ENCODE results near the gene MLLT3.

The MLLT3 gene

GRCh38 chr9:20512106-20512505 lies 110.2 kb downstream of the MLLT3 start:
- H3K79me2 ChIP-seq (ENCODE audit: low read length) = peaks cover 27% of the 10 kb centered on the region
- no peaks in the 10 kb centered on the region for H3K27me3 ChIP-seq (replicated peaks; ENCODE audit: insufficient read depth, low read length)
- H3K36me3 ChIP-seq (replicated peaks; ENCODE audit: insufficient read depth, low read length) = no peaks in the 10 kb centered on the region
- no peaks in the 10 kb centered on the region for H3K4me1 ChIP-seq (ENCODE audit: low read length)
- no peaks in the 10 kb centered on the region for H3K9me2 ChIP-seq (replicated peaks; ENCODE audit: insufficient read depth, low read length)
- no peaks in the 10 kb centered on the region for H3F3A ChIP-seq (ENCODE audit: insufficient read depth, low read length)
- no peak for DNase-seq
- H3K9ac ChIP-seq (ENCODE audit: low read length) = no peak overlapping the region
- H3K27ac ChIP-seq (ENCODE audit: low read length) = no peak overlapping the region
- no peaks in the 10 kb centered on the region for H3K9me3 ChIP-seq (replicated peaks; ENCODE audit: insufficient read depth, low read length)
- no peak overlapping the region for H2AFZ ChIP-seq (ENCODE audit: low read length)
- no peak for TF ChIP-seq EZH2phosphoT487 (IDR thresholded peaks at IDR 0.05; ENCODE audit: low read length)
- TF ChIP-seq EZH2 (optimal IDR thresholded peaks at IDR 0.05; ENCODE audit: low read depth, low read length) = no peak
- TF ChIP-seq CTCF (IDR thresholded peaks at IDR 0.05; ENCODE audit: low read length) = no peak
- no peak overlapping the region for H3K4me2 ChIP-seq (ENCODE audit: low read depth, low read length)
- no peak overlapping the region for H3K4me3 ChIP-seq (ENCODE audit: low read length)
- H4K20me1 ChIP-seq (ENCODE audit: insufficient read depth, low read length) = no peaks in the 10 kb centered on the region

- no peak overlapping the region for H3K4me2 ChIP-seq (ENCODE audit: low read depth, low read length)
Measured at GRCh38 chr9:20511686-20512085, 110.6 kb downstream of the MLLT3 start.

GRCh38 chr9:20509466-20509865 lies 112.8 kb downstream of the MLLT3 start:
- Histone ChIP-seq H3K9ac (ENCODE audit: low read length) (no peak overlapping the region), H3F3A (ENCODE audit: insufficient read depth, low read length) (no peaks in the 10 kb centered on the region), H3K4me1 (ENCODE audit: low read length) (no peaks in the 10 kb centered on the region), H3K27ac (ENCODE audit: low read length) (no peak overlapping the region), H3K4me3 (ENCODE audit: low read length) (no peak overlapping the region), H3K27me3 (replicated peaks; ENCODE audit: insufficient read depth, low read length) (no peaks in the 10 kb centered on the region), H3K4me2 (ENCODE audit: low read depth, low read length) (no peak overlapping the region), H3K9me2 (replicated peaks; ENCODE audit: insufficient read depth, low read length) (no peaks in the 10 kb centered on the region), H4K20me1 (ENCODE audit: insufficient read depth, low read length) (no peaks in the 10 kb centered on the region), H3K79me2 (ENCODE audit: low read length) (peaks cover 35% of the 10 kb centered on the region), H2AFZ (ENCODE audit: low read length) (no peak overlapping the region), H3K36me3 (replicated peaks; ENCODE audit: insufficient read depth, low read length) (no peaks in the 10 kb centered on the region), H3K9me3 (replicated peaks; ENCODE audit: insufficient read depth, low read length) (no peaks in the 10 kb centered on the region)
- no peak for DNase-seq
- TF ChIP-seq EZH2phosphoT487 (IDR thresholded peaks at IDR 0.05; ENCODE audit: low read length) (no peak), EZH2 (optimal IDR thresholded peaks at IDR 0.05; ENCODE audit: low read depth, low read length) (no peak), CTCF (IDR thresholded peaks at IDR 0.05; ENCODE audit: low read length) (no peak)

More at GRCh38 chr9:20511686-20512085, 110.6 kb downstream of the MLLT3 start:
- Histone ChIP-seq H3K4me1 (ENCODE audit: low read length) (no peaks in the 10 kb centered on the region), H4K20me1 (ENCODE audit: insufficient read depth, low read length) (no peaks in the 10 kb centered on the region), H3K79me2 (ENCODE audit: low read length) (peaks cover 30% of the 10 kb centered on the region), H3K27ac (ENCODE audit: low read length) (no peak overlapping the region), H2AFZ (ENCODE audit: low read length) (no peak overlapping the region), H3F3A (ENCODE audit: insufficient read depth, low read length) (no peaks in the 10 kb centered on the region), H3K4me3 (ENCODE audit: low read length) (no peak overlapping the region), H3K9me3 (replicated peaks; ENCODE audit: insufficient read depth, low read length) (no peaks in the 10 kb centered on the region), H3K27me3 (replicated peaks; ENCODE audit: insufficient read depth, low read length) (no peaks in the 10 kb centered on the region), H3K9ac (ENCODE audit: low read length) (no peak overlapping the region), H3K9me2 (replicated peaks; ENCODE audit: insufficient read depth, low read length) (no peaks in the 10 kb centered on the region), H3K36me3 (replicated peaks; ENCODE audit: insufficient read depth, low read length) (no peaks in the 10 kb centered on the region)
- DNase-seq = no peak
- TF ChIP-seq EZH2phosphoT487 (IDR thresholded peaks at IDR 0.05; ENCODE audit: low read length) = no peak
- TF ChIP-seq EZH2 (optimal IDR thresholded peaks at IDR 0.05; ENCODE audit: low read depth, low read length) = no peak
- TF ChIP-seq CTCF (IDR thresholded peaks at IDR 0.05; ENCODE audit: low read length) = no peak

Measured in MM.1S (cell line).